ENCODE results near the gene FREY1. TPM values are rescaled to one million over a fixed set of nuclear protein-coding genes. Genes with fewer than 3 reads are reported as not detected.

The FREY1 gene
- total RNA-seq, 1 donor from 2014 or later: not detected

GRCh38 chr11:45919806-45920530 lies 12.9 kb upstream of the FREY1 start:
- Histone ChIP-seq H3K27me3 (ENCODE audit: control insufficient read depth, insufficient read depth, low read length) (peaks cover 39% of the 10 kb centered on the region), H3K4me3 (ENCODE audit: low read depth, low read length) (no peak overlapping the region), H3K36me3 (ENCODE audit: control insufficient read depth, insufficient read depth, low read length) (no peaks in the 10 kb centered on the region)
- DNase-seq (ENCODE audit: low read depth): no peak
- TF ChIP-seq CTCF (IDR thresholded peaks at IDR 0.05; ENCODE audit: insufficient read depth, low read length, poor library complexity, severe bottlenecking): no peak

GRCh38 chr11:45918962-45919675 lies 12.0 kb upstream of the FREY1 start:
- DNase-seq (ENCODE audit: low read depth): no peak
- Histone ChIP-seq H3K36me3 (ENCODE audit: control insufficient read depth, insufficient read depth, low read length) (peaks cover 2% of the 10 kb centered on the region), H3K4me3 (ENCODE audit: low read depth, low read length) (peak overlapping the region; percentile 93), H3K27me3 (ENCODE audit: control insufficient read depth, insufficient read depth, low read length) (peaks cover 31% of the 10 kb centered on the region)
- TF ChIP-seq CTCF (IDR thresholded peaks at IDR 0.05; ENCODE audit: insufficient read depth, low read length, poor library complexity, severe bottlenecking): no peak

- Histone ChIP-seq H3K27me3 (ENCODE audit: control insufficient read depth, insufficient read depth, low read length) (peaks cover 27% of the 10 kb centered on the region), H3K4me3 (ENCODE audit: low read depth, low read length) (peak overlapping the region; percentile 93), H3K36me3 (ENCODE audit: control insufficient read depth, insufficient read depth, low read length) (peaks cover 2% of the 10 kb centered on the region)
- peak; percentile 37 for DNase-seq (ENCODE audit: low read depth)
- no peak for TF ChIP-seq CTCF (IDR thresholded peaks at IDR 0.05; ENCODE audit: insufficient read depth, low read length, poor library complexity, severe bottlenecking)
Measured at GRCh38 chr11:45918331-45918941, 11.4 kb upstream of the FREY1 start.

- Histone ChIP-seq H3K36me3 (ENCODE audit: control insufficient read depth, insufficient read depth, low read length) (peaks cover 2% of the 10 kb centered on the region), H3K4me3 (ENCODE audit: low read depth, low read length) (peak within 1 kb of the TSS; percentile 93), H3K27me3 (ENCODE audit: control insufficient read depth, insufficient read depth, low read length) (peaks cover 20% of the 10 kb centered on the region)
- DNase-seq (ENCODE audit: low read depth): peak; percentile 98
- no peak for TF ChIP-seq CTCF (IDR thresholded peaks at IDR 0.05; ENCODE audit: insufficient read depth, low read length, poor library complexity, severe bottlenecking)
Measured at GRCh38 chr11:45917623-45918330, 10.7 kb upstream of the FREY1 start, which contains the start of gene PEX16. Gene PEX16, minus strand, starts transcription at chr11:45917877. Its CDS starts 66 bp downstream, at chr11:45917811.

- peaks cover 2% of the 10 kb centered on the region for H3K36me3 ChIP-seq (ENCODE audit: control insufficient read depth, insufficient read depth, low read length)
- peak overlapping the region; percentile 93 for H3K4me3 ChIP-seq (ENCODE audit: low read depth, low read length)
- peaks cover 15% of the 10 kb centered on the region for H3K27me3 ChIP-seq (ENCODE audit: control insufficient read depth, insufficient read depth, low read length)
- TF ChIP-seq CTCF (IDR thresholded peaks at IDR 0.05; ENCODE audit: insufficient read depth, low read length, poor library complexity, severe bottlenecking): no peak
- no peak for DNase-seq (ENCODE audit: low read depth)
Measured at GRCh38 chr11:45917286-45917622, 10.2 kb upstream of the FREY1 start.
